GM21619 (cell line): Measurements from ENCODE around the gene IL1RAPL1.

Source experiments
- ATAC-seq: cut with Tn5 transposase; IDR thresholded peaks from one replicate; pipeline ENCODE4 v1.9.1; 2021; ENCODE audit not compliant: unreplicated experiment

Gene IL1RAPL1

GRCh38 chrX:28586981-28587551, at the start of gene IL1RAPL1:
Gene IL1RAPL1 (plus strand): TSS chrX:28587446.
- ATAC-seq, result no peak

- no peak for ATAC-seq
Observed at GRCh38 chrX:28542791-28543190, 44.5 kb upstream of the IL1RAPL1 start.

- no peak for ATAC-seq
Observed at GRCh38 chrX:28549838-28550237, 37.4 kb upstream of the IL1RAPL1 start.

GRCh38 chrX:28550331-28550872, 36.8 kb upstream of the IL1RAPL1 start:
- ATAC-seq, result no peak

- no peak for ATAC-seq
Observed at GRCh38 chrX:28552322-28552721, 34.9 kb upstream of the IL1RAPL1 start.

GRCh38 chrX:28552882-28553829, 34.1 kb upstream of the IL1RAPL1 start:
- no peak for ATAC-seq

GRCh38 chrX:28576117-28576516, 11.1 kb upstream of the IL1RAPL1 start:
- no peak for ATAC-seq

GRCh38 chrX:28581522-28581921, 5.7 kb upstream of the IL1RAPL1 start:
- no peak for ATAC-seq

- ATAC-seq, result no peak
Observed at GRCh38 chrX:28582511-28582910, 4.7 kb upstream of the IL1RAPL1 start.

GRCh38 chrX:28584025-28584424, 3.2 kb upstream of the IL1RAPL1 start:
- ATAC-seq, result no peak

GRCh38 chrX:28585767-28586166, 1.5 kb upstream of the IL1RAPL1 start:
- no peak for ATAC-seq

- ATAC-seq, result no peak
Observed at GRCh38 chrX:28586286-28586685, 960 bp upstream of the IL1RAPL1 start.

GRCh38 chrX:28589046-28589445, 1.8 kb downstream of the IL1RAPL1 start:
- no peak for ATAC-seq

GRCh38 chrX:28590396-28590795, 3.1 kb downstream of the IL1RAPL1 start:
- no peak for ATAC-seq

GRCh38 chrX:28591542-28591941, 4.3 kb downstream of the IL1RAPL1 start:
- no peak for ATAC-seq

- no peak for ATAC-seq
Observed at GRCh38 chrX:28595346-28595745, 8.1 kb downstream of the IL1RAPL1 start.

GRCh38 chrX:28599957-28600356, 12.7 kb downstream of the IL1RAPL1 start:
- ATAC-seq, result no peak

- no peak for ATAC-seq
Observed at GRCh38 chrX:28609003-28609402, 21.8 kb downstream of the IL1RAPL1 start.

GRCh38 chrX:28609917-28610613, 22.8 kb downstream of the IL1RAPL1 start:
- ATAC-seq, result no peak

GRCh38 chrX:28610746-28611145, 23.5 kb downstream of the IL1RAPL1 start:
- no peak for ATAC-seq

GRCh38 chrX:28613558-28613957, 26.3 kb downstream of the IL1RAPL1 start:
- no peak for ATAC-seq
